NOMO-1 treated with dmso at 0.1 percent for 144 hours (cell line): Measurements from ENCODE around the gene STK32C.
"Not testable (repeated sequence)": the region's sequence is repeated elsewhere in the genome, so short reads cannot be mapped to it uniquely, and the experiment has no call there.

ENCODE experiments used
- DNase-seq: peaks from one replicate; lab custom pipeline; 2025; ENCODE audit not compliant: unreplicated experiment; lab: John Stamatoyannopoulos, UW

STK32C gene

DNA sequence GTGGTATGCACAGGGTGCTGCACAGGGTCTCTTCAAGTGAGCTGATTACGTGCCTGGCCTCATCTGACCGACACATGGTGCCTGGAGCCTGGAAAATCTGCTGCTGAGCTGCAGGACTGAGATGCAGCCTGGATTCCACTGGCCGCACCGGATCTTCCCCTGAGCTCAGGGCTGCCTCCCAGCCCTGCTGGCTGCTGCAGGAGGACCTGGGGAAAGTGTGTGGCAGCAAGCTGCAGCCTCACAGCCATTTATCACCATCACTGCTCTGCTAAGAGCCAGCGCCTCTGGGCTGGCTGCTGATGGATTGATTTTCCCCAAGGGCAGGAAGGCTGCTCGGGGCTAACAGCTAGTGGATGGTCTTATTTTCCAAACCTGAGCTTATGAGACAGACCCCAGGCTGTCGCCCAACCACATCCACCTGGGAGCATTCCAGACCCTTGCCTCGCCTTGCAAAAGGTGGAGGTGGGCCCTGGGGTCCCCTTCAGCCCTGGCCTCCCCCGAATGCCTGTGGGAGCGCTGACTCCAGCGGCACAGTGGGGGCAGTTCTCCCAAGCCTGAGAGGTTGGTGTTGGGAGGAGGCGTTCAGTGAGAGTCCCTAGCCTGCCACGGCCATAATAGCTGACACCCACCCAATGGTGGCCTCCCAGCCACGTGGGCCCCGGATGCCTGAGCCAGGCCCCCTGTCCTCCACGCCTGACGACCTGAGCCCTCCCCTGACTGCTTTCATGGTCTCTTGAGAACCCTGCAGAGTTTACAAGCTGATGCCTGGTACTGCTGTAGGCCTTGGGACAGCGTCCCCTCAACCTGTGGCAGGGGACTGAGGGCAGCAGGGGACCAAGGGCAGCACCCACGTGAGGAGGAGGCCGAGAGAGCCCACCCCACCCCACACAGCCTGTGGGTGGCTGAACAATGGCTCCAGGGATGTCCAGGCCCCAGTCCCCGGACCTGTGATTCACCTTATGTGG lies 38.2 kb downstream of the STK32C start:
- DNase-seq, result no peak

DNA sequence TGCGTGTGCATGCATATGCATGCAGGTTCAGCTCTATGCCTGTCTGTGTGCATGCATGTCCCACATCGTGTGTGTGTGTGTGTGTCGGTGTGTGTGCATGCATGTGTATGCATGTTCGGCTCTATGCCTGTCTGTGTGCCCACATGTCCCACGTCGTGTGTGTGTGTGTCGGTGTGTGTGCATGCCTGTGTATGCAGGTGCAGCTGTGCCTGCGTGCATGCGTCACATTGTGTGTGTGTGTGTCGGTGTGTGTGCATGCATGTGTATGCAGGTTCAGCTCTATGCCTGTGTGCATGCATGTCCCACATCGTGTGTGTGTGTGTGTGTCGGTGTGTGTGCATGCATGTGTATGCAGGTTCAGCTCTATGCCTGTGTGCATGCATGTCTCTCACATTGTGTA lies 39.8 kb downstream of the STK32C start:
- DNase-seq, result not testable (repeated sequence)

DNA sequence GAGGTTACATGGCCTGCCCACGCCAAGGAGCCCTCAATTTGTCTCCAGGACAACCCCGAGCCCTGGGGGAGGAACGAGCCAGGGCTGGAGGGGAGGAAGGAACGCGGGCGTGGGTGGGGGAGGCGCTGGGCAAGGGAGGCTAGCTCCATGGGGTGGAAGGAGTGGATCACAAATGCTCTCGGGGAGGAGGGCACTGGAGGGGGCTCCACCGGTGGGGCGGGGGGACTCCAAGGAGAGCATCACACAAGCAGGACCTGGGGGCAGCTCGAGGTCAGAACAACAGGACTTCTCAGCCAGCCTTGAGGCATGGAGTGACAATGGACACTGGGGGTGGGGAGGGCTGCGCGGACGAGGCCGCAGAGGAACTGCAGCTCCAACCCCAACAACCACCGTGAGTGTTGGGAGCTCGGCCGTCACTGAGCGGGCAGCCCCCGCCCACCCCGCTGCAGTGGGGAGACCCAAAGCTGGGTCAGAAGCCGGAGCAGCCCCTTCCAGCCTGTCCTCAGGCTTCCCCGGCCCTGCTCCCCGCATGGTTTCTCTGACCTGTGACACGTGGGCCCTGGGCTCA lies 41.1 kb downstream of the STK32C start:
- DNase-seq, result no peak

DNA sequence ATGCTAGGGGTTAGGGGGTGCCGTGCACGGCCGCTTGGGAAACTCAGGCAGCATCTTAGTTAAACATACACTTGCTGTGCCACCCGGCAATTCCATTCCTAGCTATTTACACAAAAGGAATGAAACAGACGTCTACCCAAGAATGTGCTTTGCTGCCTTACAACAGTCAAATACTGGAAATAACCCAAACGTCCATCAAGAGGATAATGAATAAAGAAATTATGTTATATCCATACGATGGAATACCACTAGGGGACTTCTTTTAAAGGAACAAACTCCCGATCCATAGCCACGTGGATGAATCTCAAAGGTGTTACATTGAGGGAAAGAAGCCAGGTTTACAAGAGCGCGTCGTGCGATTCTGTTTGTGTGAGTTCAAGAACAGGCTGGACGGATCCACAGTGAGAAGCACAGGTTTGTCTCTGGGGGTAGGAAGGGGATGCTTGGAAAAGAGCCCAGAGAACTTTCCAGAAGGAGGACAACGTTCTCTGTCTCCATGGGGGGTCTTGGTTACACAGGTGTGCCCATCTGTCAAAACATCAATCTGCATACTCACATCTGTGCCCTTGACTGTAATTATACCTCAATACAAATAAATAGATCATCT lies 41.8 kb downstream of the STK32C start:
- DNase-seq, result no peak

DNA sequence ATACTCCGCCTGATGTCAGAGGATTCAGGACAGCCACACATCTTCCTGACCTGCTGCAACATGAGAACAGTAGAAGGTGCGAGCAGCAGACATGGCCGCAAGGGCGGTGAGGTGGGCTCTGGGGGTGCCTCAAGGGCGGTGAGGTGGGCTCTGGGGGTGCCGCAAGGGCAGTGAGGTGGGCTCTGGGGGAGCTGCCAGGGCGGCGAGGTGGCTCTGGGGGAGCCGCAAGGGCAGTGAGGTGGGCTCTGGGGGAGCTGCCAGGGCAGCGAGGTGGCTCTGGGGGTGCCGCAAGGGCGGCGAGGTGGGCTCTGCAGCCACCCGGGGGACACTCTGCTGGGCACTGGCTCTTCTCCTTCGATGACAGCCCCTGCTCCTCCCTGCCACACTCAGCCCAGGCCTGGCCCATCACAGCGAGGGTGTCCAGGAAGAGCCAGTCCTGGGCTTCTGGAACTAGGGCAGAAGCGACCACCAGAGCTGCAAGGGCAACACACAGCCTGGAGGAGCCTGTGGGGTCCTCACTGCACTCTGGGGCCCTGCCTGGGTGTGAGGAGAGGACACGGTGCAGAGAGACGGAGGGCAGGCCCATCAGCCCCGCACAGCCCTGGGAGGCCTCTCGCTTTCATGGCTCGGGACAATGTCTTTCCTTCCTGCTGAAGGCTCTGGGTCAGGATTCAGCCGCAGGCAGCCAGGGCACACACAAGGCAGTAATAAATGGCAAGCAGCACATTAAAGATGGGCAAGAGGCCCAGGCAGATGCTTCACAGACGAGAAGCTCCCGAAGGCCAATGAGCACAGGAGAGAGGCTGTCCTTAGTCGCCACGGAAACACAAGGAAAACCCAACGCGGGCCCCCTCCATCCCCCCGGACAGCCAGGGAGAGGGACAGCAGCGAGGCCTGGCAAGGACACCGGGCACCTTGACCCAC lies 42.5 kb downstream of the STK32C start:
- DNase-seq, result no peak

DNA sequence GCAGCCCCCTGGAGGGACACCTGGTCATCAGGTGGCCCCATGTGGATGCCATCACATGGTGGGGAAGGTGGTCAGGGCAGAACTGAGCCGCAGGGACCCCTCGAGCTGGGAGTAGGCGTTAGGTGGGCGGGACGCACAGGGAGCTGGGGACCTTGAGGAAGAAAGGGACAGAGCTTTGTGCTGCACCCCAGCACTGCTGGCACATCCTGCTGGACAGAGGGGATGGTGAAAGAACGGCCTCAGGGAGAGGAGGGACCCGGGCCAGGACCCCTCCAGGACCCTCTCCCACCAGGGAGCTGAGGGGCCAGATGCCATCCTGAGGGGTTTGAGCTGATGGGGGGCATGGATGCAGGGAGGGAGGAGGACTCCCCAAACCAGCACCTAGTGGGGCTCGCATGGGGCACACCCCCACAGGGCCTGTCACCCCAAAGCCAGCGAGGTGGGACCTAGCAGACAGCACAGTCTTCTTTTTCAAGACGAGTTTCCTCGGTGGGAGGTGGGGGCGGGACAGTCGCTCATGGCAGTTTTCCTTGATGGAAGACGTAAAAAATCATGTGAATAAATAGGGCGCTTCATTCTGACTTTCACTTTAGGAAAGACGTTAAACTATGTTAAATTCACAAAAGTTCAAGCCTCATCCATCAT lies 43.3 kb downstream of the STK32C start:
- DNase-seq, result no peak

DNA sequence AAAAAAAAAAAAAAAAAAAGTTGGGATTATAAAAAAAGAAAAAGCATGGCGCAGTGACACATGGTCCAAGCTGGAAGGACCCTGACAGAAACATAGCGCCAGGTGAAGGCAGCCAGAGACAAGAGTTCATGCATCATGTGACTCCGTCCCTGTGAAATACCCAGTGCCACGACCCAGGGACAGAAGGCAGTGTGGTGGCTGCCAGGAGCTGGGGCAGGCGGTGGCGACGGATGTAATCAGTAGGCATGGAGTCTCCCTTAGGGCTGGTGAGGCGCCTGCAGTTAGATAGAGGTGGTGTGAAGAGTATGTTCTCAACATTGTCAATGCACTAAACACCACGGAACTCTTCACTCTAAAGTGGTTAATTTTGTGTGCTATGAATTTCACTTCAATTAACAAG lies 43.9 kb downstream of the STK32C start:
- DNase-seq, result no peak

DNA sequence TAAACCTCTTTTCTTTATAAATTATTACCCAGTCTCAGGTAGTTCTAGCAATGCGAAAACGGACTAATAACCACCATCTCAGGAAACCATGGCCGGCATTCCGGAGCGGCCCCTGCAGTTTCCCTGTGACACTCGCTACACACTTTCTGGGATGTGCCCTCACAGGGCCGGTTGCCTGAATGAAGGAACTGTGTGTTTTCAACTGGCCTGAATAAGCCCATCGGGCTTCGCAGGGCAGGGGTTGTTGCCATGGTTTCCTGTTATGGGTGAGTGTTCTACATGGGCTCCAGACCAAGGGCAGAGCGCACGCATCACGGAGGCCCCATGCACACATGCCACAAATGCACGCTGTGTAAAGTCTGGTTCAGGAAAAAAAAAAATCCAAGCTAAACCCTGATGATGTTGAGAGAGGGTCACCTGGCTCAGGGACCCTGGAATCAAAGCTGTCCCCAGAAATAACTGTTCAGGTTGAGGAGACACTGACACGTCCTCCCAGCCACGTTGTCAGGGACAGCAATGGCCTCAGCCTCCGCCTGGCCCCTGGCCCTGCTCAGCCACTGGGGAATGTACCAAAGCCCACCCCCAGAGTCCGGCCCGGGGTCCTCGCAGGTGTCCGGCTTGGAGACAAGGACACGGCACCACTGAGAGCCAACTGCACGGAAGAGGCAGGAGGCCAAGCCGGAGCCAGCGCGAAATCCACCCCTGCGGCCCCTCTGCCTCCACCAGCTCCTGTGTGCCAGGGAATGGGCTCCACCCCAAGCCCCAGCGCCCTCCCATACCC lies 47.9 kb downstream of the STK32C start:
- no peak for DNase-seq

DNA sequence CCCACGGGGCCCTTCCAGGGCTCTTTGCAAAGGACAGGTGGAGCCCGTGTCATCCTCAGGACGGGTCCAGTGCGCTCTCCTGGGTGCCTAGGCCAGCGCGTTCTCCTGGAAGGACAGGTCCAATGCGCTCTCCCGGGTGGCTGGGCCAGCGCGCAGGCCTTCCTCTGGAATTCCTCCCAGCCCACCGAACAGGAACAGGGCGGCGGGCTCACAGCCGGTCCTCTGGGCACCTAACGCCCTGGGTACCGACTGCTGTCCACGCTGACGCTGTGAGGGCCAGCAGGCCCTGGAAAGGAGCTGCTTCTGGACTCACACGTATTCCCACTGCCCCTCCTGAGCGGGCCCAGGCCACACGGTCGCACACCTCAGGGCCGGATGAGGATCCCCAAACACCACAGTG lies 49.3 kb downstream of the STK32C start:
- DNase-seq, result no peak

DNA sequence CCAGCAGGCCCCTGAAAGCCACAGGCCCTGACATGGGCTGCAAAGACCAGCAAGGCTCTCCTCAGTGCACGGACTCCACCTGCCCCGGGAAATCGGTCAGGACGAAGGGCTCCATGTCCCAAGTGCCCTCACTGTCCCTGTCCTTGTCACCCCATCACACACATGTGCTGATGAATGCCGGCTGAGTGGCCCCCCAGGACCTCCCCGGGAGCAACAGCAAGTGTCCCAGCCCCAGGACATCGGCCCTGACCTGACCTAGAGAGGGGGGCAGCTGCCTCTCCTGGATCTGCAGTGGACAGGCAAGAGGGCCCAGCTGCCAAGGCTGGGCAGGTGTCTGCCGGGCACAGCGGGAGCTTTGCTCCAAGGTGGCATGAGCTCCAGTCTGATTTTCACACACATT lies 49.8 kb downstream of the STK32C start:
- DNase-seq, result no peak

DNA sequence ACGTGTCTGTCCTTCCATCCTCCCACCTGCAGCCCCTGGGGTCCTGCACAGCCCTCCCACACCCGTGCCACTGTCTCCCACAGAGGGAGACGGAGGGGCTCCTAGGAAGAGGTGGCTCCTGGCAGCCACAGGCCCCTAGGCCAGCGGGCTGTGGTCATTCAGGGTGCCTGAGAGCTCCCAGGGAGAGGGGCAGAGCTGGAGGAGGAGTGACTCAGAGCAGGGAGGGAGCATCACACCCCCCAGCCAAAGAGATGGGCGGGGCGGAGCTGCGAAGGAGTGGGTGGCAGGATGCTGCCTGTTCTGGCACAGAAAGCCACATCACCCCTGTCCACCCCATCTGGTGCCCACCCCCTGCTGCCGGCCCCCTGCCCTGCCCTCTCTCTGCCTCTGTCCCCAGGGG lies 50.5 kb downstream of the STK32C start:
- no peak for DNase-seq

DNA sequence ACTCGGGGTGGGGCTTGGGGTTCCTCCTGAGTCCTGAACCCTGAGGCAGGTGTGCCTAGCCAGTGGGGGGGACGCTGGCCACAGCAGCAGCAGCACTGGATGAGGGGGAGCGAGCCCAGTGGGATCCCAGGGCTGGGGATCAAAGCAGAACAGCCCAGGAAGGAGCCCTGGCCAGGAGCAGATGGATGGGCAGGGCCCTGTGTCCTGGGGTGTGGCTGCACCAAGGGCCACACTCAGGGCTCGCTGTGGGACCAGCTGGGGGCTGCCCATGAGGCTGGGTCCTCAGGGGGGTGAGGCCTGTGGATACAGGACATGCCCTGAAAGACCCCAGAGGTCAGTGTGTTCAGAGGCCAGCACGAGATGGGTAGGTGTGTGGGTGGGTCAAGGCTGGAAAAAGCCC lies 50.9 kb downstream of the STK32C start:
- no peak for DNase-seq

DNA sequence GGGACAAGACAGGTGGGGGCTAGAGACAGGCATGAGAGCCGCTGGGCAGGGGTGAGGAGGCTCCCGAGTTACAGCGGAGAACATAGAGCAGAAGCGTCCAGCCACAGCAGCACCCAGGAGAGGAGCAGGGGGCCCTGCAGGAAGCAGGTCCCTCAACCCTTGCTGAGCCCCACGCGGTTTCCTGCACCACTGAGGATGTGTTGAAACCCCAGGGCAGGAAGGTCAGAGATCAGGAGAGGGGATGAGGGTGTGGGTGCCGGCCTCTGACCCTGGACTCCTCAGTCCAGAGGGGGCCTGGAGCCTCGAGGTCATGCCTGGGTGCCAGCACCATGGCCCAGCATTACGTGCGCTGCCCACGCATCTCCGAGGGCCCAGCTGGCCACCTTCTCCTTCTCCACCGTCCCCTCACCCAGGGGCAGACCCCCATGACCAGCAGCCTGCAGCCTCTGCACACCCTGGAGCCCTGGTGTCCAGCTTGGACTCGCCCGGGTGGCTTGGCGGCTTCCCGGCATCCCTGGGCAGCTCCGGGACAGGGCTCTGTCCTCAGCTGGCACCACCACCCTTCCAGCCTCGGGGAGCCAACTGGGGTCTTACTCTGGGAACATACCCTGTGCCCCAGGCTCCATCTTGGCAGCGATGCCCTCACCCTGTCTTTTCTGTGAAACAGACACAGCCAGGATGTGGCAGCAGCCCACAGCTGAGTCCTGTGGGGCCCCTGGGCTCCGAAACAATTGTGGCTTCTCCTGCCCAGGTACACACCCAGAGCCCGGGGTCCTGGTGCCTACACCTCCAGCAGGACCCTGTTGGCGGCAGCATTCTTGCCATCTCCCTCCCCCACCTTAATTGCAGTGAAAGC lies 52.0 kb downstream of the STK32C start:
- DNase-seq, result no peak

DNA sequence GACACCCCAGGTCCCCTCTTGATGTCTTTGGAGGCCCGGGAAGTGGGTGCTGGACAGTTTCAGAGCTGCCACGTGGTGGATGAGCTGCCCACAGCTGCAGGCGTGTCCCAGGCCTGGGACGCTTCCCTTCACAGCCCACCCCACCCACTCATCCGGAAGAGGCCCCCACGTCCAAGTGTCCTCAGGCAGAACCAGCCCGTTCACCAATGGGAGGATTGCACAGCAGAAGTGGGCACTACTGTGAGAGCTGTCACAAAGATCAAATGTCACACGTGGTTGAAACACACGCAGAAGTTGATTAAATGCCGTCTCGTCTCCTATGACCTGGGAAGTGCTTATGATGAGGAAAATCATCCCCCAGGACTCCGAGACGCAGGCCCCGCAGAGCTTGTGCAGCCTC lies 52.9 kb downstream of the STK32C start:
- DNase-seq, result no peak

DNA sequence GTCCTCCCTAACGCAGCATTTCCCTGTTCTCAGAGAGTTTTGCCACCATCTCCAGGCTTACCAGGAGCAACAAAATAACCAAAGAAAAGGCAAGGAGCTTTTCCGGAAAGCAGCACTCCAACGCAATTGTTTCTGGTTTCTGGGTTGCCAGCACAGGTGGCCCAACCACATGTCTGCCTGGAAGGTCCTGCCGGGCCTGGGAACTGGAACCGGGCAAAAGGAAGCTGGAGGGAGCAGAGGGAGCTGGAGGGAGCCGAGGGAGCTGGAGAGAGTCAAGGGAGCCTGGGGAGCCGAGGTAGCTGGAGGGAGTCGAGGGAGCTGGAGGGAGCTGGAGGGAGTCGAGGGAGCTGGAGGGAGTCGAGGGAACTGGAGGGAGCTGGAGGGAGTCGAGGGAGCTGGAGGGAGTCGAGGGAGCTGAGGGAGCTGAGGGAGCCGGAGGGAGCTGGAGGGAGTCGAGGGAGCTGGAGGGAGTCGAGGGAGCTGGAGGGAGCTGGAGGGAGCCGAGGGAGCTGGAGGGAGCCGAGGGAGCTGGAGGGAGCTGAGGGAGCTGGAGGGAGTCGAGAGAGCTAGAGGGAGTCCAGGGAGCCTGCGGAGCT lies 54.6 kb downstream of the STK32C start:
- DNase-seq, result no peak

DNA sequence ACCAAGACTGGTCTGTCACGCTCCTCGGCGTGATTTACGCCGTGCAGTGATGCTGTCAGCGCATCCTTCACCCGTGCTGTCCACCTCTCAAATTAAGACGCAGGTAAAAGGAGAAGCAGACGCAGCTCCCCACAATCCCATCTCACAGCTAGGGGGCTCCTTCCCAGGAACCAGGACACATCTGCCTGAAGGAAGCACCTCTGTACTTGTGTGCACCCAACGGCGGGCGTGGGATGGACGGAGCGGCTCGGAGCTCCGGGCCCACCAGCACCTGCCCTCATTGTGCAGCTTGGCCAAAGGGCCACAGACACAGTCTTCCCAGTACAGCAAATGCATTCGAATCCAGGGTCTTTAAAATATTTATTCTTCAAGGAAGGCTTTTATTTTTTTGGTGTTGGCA lies 55.3 kb downstream of the STK32C start:
- no peak for DNase-seq

DNA sequence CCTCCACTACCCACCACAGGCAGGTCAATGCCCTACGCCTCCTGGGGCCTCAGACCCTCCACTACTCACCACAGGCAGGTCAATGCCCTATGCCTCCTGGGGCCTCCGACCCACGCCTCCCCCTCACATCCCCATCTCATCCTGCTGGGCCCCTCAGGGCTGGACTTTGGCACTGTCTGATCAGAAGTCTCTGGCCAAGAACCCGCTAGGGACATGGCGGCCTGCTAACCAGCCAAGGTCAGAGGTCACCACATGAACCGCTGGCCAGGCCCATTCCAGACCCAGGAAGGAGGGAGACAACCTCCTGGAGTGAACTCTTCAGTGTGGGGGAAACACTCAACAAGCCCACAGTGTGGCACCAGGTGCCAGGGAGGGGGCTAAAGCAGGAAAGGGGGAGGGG lies 55.8 kb downstream of the STK32C start:
- DNase-seq, result no peak
